AG04450 (cell line): ENCODE data around the gene KLRF2. TPM values are rescaled to one million over a fixed set of nuclear protein-coding genes. Genes with fewer than 3 reads are reported as not detected.

Source experiments
- CTCF ChIA-PET: fragments of 300-600, 350-600 bp; formaldehyde crosslinking; extraction: SDS; loops from one replicate; lab custom pipeline; 2022; ENCODE audit warnings: antibody characterized with exemption, inconsistent platforms; lab: Charles Lee
- POLR2A ChIA-PET: fragments of 350-600 bp; formaldehyde crosslinking; extraction: SDS; loops from one replicate; lab custom pipeline; 2021; ENCODE audit warnings: antibody characterized with exemption, inconsistent platforms; lab: Yijun Ruan, JAX
- DNase-seq: peaks from one replicate; pipeline ENCODE4 v3.0.0-alpha.2; 2011; ENCODE audit warnings: low read depth, low spot score
- H3K27ac ChIP-seq: one replicate; pipeline ENCODE4 v1.5.1; 2012; ENCODE audit warnings: low read depth, low read length, control low read depth
- H3K27me3 ChIP-seq: one replicate; pipeline ENCODE4 v1.6.0; 2012; ENCODE audit warnings: low read length; ENCODE audit not compliant: control insufficient read depth, insufficient read depth
- H3K4me3 ChIP-seq: 2 replicates; pipeline ENCODE4 v1.5.1; 2011; ENCODE audit warnings: mild to moderate bottlenecking, low read depth, low read length, control low read depth
- H3K9me3 ChIP-seq: 2 replicates; pipeline ENCODE4 v1.5.1; 2012; ENCODE audit warnings: low read length; ENCODE audit not compliant: control insufficient read depth, insufficient read depth
- CTCF ChIP-seq: IDR thresholded peaks from 2 replicates; pipeline ENCODE4 v1.5.1; 2011; ENCODE audit warnings: low read depth, low read length, control low read depth, inconsistent platforms
- polyA plus RNA-seq: library from polyadenylated mRNA; depleted of rRNA; stranded (reverse); fragments of >200 nt; gene quantifications from 2 replicates; pipeline ENCODE4 v1.2.3, GENCODE V29; 2011

Gene KLRF2
- polyA plus RNA-seq, 1 experiment = not detected

GRCh38 chr12:9928607-9929006, 47.3 kb downstream of the KLRF2 start:
- POLR2A ChIA-PET = no interaction called here
- Histone ChIP-seq H3K4me3 (no peak overlapping the region), H3K27me3 (no peaks in the 10 kb centered on the region), H3K27ac (no peak overlapping the region), H3K9me3 (no peaks in the 10 kb centered on the region)
- no peak for DNase-seq
- CTCF ChIA-PET = interaction anchor here (0.7 to 4.9 kb wide), 3 partner anchors 114 to 179 kb away, joined by 3 to 128 read pairs (median 13); no protein-coding TSS in a partner anchor
- no peak for TF ChIP-seq CTCF

- CTCF ChIA-PET = interaction anchor here (0.8 to 1.7 kb wide), 4 partner anchors 9 to 185 kb away, joined by 3 to 11 read pairs (median 4); no protein-coding TSS in a partner anchor
- POLR2A ChIA-PET = no interaction called here
- DNase-seq = no peak
- no peak overlapping the region for H3K27ac ChIP-seq
- no peaks in the 10 kb centered on the region for H3K9me3 ChIP-seq
- H3K4me3 ChIP-seq = no peak overlapping the region
- no peaks in the 10 kb centered on the region for H3K27me3 ChIP-seq
- no peak for TF ChIP-seq CTCF
Observed at GRCh38 chr12:9931245-9931644, 50.0 kb downstream of the KLRF2 start.

- no peak for TF ChIP-seq CTCF
- Histone ChIP-seq H3K27me3 (no peaks in the 10 kb centered on the region), H3K4me3 (no peak within 1 kb of the TSS), H3K9me3 (no peaks in the 10 kb centered on the region), H3K27ac (no peak within 1 kb of the TSS)
- no peak for DNase-seq
- CTCF ChIA-PET = interaction anchor here (0.8 to 1.7 kb wide), 4 partner anchors 8 to 186 kb away, joined by 3 to 11 read pairs (median 4); no protein-coding TSS in a partner anchor
- POLR2A ChIA-PET = no interaction called here
Observed at GRCh38 chr12:9932270-9932669, 51.0 kb downstream of the KLRF2 start, which contains the start of gene CLEC2A. TSS of gene CLEC2A (minus strand) at chr12:9932370. CDS start at chr12:9932329, 41 bp downstream.

- no peak overlapping the region for H3K27ac ChIP-seq
- no peak overlapping the region for H3K4me3 ChIP-seq
- H3K9me3 ChIP-seq = no peaks in the 10 kb centered on the region
- ChIA-PET CTCF (interaction anchor here (0.7 to 1.1 kb wide), 4 partner anchors 9 to 191 kb away, joined by 3 to 4 read pairs (median 4); no protein-coding TSS in a partner anchor), POLR2A (no interaction called here)
- H3K27me3 ChIP-seq = no peaks in the 10 kb centered on the region
- no peak for DNase-seq
- no peak for TF ChIP-seq CTCF
Observed at GRCh38 chr12:9933958-9934357, 52.7 kb downstream of the KLRF2 start.

- no peak for DNase-seq
- Histone ChIP-seq H3K27ac (no peak overlapping the region), H3K27me3 (no peaks in the 10 kb centered on the region), H3K4me3 (no peak overlapping the region), H3K9me3 (no peaks in the 10 kb centered on the region)
- TF ChIP-seq CTCF = no peak
- CTCF ChIA-PET = interaction anchor here (0.7 to 1.2 kb wide), 4 partner anchors 10 to 192 kb away, joined by 3 to 5 read pairs (median 4); partner anchors contain the start of gene CD69
- POLR2A ChIA-PET = no interaction called here
Observed at GRCh38 chr12:9935026-9935425, 53.7 kb downstream of the KLRF2 start.
